K562 (cell line): Measurements from ENCODE around the gene ANKRD1. TPM values are rescaled to one million over a fixed set of nuclear protein-coding genes. Genes with fewer than 3 reads are reported as not detected.

Source experiments
- BRF1 ChIP-seq: IDR thresholded peaks from 3 replicates; pipeline ENCODE4 v1.6.1; 2011; ENCODE audit warnings: borderline replicate concordance, mild to moderate bottlenecking; ENCODE audit not compliant: insufficient read length; ENCODE audit errors: extremely low read depth
- ETS2 ChIP-seq: IDR thresholded peaks from 2 replicates; pipeline ENCODE4 v1.6.1; 2016; ENCODE audit warnings: borderline replicate concordance, missing genetic modification characterization, mild to moderate bottlenecking, moderate library complexity, missing compliant biosample characterization; ENCODE audit not compliant: poor library complexity, severe bottlenecking
- MYNN ChIP-seq, 2 experiments: sonication (generic); formaldehyde crosslinking in 1 of 2; IDR thresholded peaks; 2 replicates each; pipeline versions ENCODE4 v1.5.0 to v1.6.1; 2016 to 2020; ENCODE audit warnings: antibody characterized with exemption in 1 of 2, missing genetic modification reagents in 1 of 2
- PRMT5 ChIP-seq: sonication (generic); formaldehyde crosslinking; IDR thresholded peaks from 2 replicates; pipeline ENCODE4 v1.5.0; 2020; ENCODE audit warnings: missing genetic modification reagents
- XRCC4 ChIP-seq: IDR thresholded peaks from one replicate; pipeline ENCODE4 v1.6.1; 2011; ENCODE audit not compliant: insufficient read depth, insufficient read length; ENCODE audit errors: extremely low read depth
- XRCC5 ChIP-seq: fragments of 200-400 bp; formaldehyde crosslinking; IDR thresholded peaks from 2 replicates; pipeline ENCODE4 v1.6.1; 2017; ENCODE audit warnings: low read depth, mild to moderate bottlenecking, low read length
- ZFP36 ChIP-seq: fragments of 150-350 bp; IDR thresholded peaks from 2 replicates; pipeline ENCODE4 v1.6.1; 2018; ENCODE audit warnings: low read length, low read depth; ENCODE audit not compliant: partially characterized antibody
- ZNF699 ChIP-seq: fragments of 250-450 bp; sonication (Bioruptor Pico); IDR thresholded peaks from 2 replicates; pipeline ENCODE4 v1.8.0; 2021; ENCODE audit warnings: mild to moderate bottlenecking, moderate library complexity; ENCODE audit not compliant: insufficient replicate concordance
- polyA plus RNA-seq, 8 experiments: library from polyadenylated mRNA; depleted of rRNA in 4 of 8; stranded (reverse) in 5 of 8; unstranded in 3 of 8; fragments of >200 nt; fragmentation: Nextera tagmentation in 2 of 8; fragmentation: Illumina TruSeq in 1 of 8; extraction: Ambion mirVana in 2 of 8; extraction: Trizol in 1 of 8; gene quantifications; 2 replicates each; pipeline versions ENCODE4 v1.2.1 to v1.2.3, GENCODE V29; 2011 to 2014; ENCODE audit warnings: inconsistent platforms in 1 of 8, missing spikeins in 1 of 8
- total RNA-seq, 7 experiments: library from RNA; depleted of rRNA in 6 of 7; stranded (reverse); fragments of >200 nt in 6 of 7; fragmentation: Illumina TruSeq in 2 of 7; extraction: Trizol in 2 of 7; gene quantifications; 2 replicates each; pipeline versions ENCODE4 v1.2.1 to v1.2.3, GENCODE V29; 2011 to 2021; ENCODE audit warnings: low replicate concordance in 1 of 7
- TF ChIP-seq, protein P1 (sequence below): sonication (generic); formaldehyde crosslinking; IDR thresholded peaks from 2 replicates; pipeline ENCODE4 v1.8.0; 2022; ENCODE audit warnings: mild to moderate bottlenecking, missing genetic modification reagents
- TF ChIP-seq, protein P2 (sequence below): fragments of 250-450 bp; sonication (Bioruptor Pico); IDR thresholded peaks from 2 replicates; pipeline ENCODE4 v1.5.1; 2021; ENCODE audit warnings: mild to moderate bottlenecking
- TF ChIP-seq, protein P3 (sequence below): fragments of 450-650 bp; IDR thresholded peaks from 2 replicates; pipeline ENCODE4 v1.6.1; 2018; ENCODE audit warnings: mild to moderate bottlenecking, low read depth; ENCODE audit not compliant: partially characterized antibody
- TF ChIP-seq, protein P4 (sequence below): fragments of 450-650 bp; formaldehyde crosslinking; conservative IDR thresholded peaks from 2 replicates; pipeline ENCODE4 v1.4.0; 2022; ENCODE audit warnings: mild to moderate bottlenecking, missing genetic modification characterization
- TF ChIP-seq, protein P5 (sequence below): IDR thresholded peaks from 2 replicates; pipeline ENCODE4 v1.6.1; 2014; ENCODE audit warnings: antibody characterized with exemption

Gene ANKRD1
- total and polyA plus RNA-seq, 9 of the 15 experiments (the other 6 are each of a cell fraction or from before 2014, with no cell fraction given): not detected

DNA sequence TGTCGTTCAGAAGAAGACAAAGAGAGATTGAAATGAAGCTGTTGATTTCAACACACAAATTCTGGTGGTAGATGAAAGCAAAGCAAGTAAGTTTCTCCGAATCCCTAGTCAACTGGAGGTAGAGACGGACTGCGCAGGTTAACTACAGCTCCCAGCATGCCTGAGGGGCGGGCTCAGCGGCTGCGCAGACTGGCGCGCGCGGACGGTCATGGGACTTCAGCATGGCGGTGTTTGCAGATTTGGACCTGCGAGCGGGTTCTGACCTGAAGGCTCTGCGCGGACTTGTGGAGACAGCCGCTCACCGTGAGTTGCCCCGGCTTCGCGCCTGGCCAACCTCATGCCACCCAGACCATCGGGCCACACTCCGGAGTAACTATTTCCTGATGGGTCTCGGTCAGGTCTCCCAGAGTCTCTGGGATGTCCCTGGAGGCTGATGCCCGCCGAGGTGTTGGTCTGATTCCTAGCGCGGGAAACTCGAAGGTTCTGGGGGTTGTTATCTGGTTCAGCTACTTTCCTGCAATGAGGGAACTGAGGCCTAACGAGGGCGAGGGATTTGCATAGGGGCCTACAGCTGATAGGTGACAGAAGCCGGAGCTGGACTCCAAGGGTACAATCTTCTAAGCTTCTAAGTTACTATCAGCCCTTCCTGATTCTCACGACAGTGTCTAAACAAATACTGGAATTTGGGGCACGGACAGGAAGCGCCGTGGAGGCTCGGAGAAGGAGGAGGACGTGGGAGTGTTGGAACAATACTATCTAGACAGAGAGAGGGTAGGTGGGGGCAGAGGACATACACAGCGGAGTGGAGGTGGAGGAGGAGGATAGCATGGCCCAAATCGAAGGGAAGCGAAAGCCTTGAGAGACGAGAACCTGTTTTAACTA is 48.9 kb downstream of the ANKRD1 start, which contains the start of gene RPP30 (continued):
- TF ChIP-seq, protein P1, sequence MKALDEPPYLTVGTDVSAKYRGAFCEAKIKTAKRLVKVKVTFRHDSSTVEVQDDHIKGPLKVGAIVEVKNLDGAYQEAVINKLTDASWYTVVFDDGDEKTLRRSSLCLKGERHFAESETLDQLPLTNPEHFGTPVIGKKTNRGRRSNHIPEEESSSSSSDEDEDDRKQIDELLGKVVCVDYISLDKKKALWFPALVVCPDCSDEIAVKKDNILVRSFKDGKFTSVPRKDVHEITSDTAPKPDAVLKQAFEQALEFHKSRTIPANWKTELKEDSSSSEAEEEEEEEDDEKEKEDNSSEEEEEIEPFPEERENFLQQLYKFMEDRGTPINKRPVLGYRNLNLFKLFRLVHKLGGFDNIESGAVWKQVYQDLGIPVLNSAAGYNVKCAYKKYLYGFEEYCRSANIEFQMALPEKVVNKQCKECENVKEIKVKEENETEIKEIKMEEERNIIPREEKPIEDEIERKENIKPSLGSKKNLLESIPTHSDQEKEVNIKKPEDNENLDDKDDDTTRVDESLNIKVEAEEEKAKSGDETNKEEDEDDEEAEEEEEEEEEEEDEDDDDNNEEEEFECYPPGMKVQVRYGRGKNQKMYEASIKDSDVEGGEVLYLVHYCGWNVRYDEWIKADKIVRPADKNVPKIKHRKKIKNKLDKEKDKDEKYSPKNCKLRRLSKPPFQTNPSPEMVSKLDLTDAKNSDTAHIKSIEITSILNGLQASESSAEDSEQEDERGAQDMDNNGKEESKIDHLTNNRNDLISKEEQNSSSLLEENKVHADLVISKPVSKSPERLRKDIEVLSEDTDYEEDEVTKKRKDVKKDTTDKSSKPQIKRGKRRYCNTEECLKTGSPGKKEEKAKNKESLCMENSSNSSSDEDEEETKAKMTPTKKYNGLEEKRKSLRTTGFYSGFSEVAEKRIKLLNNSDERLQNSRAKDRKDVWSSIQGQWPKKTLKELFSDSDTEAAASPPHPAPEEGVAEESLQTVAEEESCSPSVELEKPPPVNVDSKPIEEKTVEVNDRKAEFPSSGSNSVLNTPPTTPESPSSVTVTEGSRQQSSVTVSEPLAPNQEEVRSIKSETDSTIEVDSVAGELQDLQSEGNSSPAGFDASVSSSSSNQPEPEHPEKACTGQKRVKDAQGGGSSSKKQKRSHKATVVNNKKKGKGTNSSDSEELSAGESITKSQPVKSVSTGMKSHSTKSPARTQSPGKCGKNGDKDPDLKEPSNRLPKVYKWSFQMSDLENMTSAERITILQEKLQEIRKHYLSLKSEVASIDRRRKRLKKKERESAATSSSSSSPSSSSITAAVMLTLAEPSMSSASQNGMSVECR (CRISPR knock-in tag): no peak
- TF ChIP-seq ZNF699 (CRISPR knock-in tag) (no peak), MYNN (IDR thresholded peaks at IDR 0.05) (no peak), MYNN (CRISPR knock-in tag; IDR thresholded peaks at IDR 0.05) (no peak), XRCC5 (no peak), PRMT5 (CRISPR knock-in tag) (no peak), ZFP36 (no peak), ETS2 (tag) (no peak), XRCC4 (no peak), BRF1 (no peak)
- TF ChIP-seq, protein P2, sequence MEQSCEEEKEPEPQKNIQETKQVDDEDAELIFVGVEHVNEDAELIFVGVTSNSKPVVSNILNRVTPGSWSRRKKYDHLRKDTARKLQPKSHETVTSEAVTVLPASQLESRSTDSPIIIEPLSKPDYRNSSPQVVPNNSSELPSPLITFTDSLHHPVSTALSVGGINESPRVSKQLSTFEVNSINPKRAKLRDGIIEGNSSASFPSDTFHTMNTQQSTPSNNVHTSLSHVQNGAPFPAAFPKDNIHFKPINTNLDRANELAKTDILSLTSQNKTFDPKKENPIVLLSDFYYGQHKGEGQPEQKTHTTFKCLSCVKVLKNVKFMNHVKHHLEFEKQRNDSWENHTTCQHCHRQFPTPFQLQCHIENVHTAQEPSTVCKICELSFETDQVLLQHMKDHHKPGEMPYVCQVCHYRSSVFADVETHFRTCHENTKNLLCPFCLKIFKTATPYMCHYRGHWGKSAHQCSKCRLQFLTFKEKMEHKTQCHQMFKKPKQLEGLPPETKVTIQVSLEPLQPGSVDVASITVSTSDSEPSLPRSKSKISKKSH (CRISPR knock-in tag): no peak
- TF ChIP-seq, protein P3, sequence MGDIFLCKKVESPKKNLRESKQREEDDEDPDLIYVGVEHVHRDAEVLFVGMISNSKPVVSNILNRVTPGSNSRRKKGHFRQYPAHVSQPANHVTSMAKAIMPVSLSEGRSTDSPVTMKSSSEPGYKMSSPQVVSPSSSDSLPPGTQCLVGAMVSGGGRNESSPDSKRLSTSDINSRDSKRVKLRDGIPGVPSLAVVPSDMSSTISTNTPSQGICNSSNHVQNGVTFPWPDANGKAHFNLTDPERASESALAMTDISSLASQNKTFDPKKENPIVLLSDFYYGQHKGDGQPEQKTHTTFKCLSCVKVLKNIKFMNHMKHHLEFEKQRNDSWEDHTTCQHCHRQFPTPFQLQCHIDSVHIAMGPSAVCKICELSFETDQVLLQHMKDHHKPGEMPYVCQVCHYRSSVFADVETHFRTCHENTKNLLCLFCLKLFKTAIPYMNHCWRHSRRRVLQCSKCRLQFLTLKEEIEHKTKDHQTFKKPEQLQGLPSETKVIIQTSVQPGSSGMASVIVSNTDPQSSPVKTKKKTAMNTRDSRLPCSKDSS: no peak
- TF ChIP-seq, protein P4, sequence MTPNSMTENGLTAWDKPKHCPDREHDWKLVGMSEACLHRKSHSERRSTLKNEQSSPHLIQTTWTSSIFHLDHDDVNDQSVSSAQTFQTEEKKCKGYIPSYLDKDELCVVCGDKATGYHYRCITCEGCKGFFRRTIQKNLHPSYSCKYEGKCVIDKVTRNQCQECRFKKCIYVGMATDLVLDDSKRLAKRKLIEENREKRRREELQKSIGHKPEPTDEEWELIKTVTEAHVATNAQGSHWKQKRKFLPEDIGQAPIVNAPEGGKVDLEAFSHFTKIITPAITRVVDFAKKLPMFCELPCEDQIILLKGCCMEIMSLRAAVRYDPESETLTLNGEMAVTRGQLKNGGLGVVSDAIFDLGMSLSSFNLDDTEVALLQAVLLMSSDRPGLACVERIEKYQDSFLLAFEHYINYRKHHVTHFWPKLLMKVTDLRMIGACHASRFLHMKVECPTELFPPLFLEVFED (CRISPR knock-in tag): no peak
- TF ChIP-seq, protein P5, sequence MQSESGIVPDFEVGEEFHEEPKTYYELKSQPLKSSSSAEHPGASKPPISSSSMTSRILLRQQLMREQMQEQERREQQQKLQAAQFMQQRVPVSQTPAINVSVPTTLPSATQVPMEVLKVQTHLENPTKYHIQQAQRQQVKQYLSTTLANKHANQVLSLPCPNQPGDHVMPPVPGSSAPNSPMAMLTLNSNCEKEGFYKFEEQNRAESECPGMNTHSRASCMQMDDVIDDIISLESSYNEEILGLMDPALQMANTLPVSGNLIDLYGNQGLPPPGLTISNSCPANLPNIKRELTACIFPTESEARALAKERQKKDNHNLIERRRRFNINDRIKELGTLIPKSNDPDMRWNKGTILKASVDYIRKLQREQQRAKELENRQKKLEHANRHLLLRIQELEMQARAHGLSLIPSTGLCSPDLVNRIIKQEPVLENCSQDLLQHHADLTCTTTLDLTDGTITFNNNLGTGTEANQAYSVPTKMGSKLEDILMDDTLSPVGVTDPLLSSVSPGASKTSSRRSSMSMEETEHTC: 0 out of 2 replicates have a peak, but pooled peaks have one; percentile 31
